Fibroblast of villous mesenchyme (primary cell): ENCODE results near the gene NECTIN2. TPM values are rescaled to one million over a fixed set of nuclear protein-coding genes. Genes with fewer than 3 reads are reported as not detected.

Experiments used
- DNase-seq: peaks from one replicate; pipeline ENCODE4 v3.0.0-alpha.2; 2010; ENCODE audit warnings: low read depth
- H3K4me3 ChIP-seq: 2 replicates; pipeline ENCODE4 v1.5.1; 2011; ENCODE audit warnings: low read depth, mild to moderate bottlenecking, low read length
- CTCF ChIP-seq: IDR thresholded peaks from 2 replicates; pipeline ENCODE4 v1.5.1; 2012; ENCODE audit warnings: low read depth, mild to moderate bottlenecking, low read length; ENCODE audit not compliant: insufficient read depth
- total RNA-seq: library from RNA; depleted of rRNA; stranded (reverse); fragments of >200 nt; gene quantifications from 2 replicates; pipeline ENCODE4 v1.2.3, GENCODE V29; 2012

Gene NECTIN2
- total RNA-seq, 1 donor: 134 TPM

- no peak overlapping the region for H3K4me3 ChIP-seq
- TF ChIP-seq CTCF: no peak
- DNase-seq: no peak
Measured at GRCh38 chr19:44893332-44894051, 47.4 kb downstream of the NECTIN2 start.

GRCh38 chr19:44894052-44894400, 47.9 kb downstream of the NECTIN2 start:
- H3K4me3 ChIP-seq: no peak overlapping the region
- no peak for DNase-seq
- TF ChIP-seq CTCF: no peak

- no peak overlapping the region for H3K4me3 ChIP-seq
- DNase-seq: no peak
- TF ChIP-seq CTCF: no peak
Measured at GRCh38 chr19:44894946-44895345, 48.8 kb downstream of the NECTIN2 start.

- no peak for TF ChIP-seq CTCF
- no peak for DNase-seq
- no peak overlapping the region for H3K4me3 ChIP-seq
Measured at GRCh38 chr19:44897835-44898234, 51.7 kb downstream of the NECTIN2 start.

- no peak overlapping the region for H3K4me3 ChIP-seq
- no peak for TF ChIP-seq CTCF
- no peak for DNase-seq
Measured at GRCh38 chr19:44900328-44901244, 54.5 kb downstream of the NECTIN2 start.

- DNase-seq: no peak
- H3K4me3 ChIP-seq: no peak overlapping the region
- no peak for TF ChIP-seq CTCF
Measured at GRCh38 chr19:44903216-44903601, 57.1 kb downstream of the NECTIN2 start.
